Activated CD4-positive, alpha-beta T cell treated with anti-CD3 and anti-CD28 coated beads, Interleukin-2, amount 10 ng/mL, durations not matched to agents 7 days and 5 days (primary cell): ENCODE measurements around the gene MINAR2. TPM values are rescaled to one million over a fixed set of nuclear protein-coding genes. Genes with fewer than 3 reads are reported as not detected.

Experiments
- CTCF ChIA-PET: fragments of 350-600 bp; sonication (Branson Sonifier 250); formaldehyde crosslinking; loops from one replicate; lab custom pipeline; 2021; ENCODE audit warnings: antibody characterized with exemption; lab: Charles Lee
- POLR2A ChIA-PET: fragments of 350-600 bp; sonication (Branson Sonifier 250); formaldehyde crosslinking; loops from one replicate; lab custom pipeline; 2021; ENCODE audit warnings: antibody characterized with exemption; lab: Charles Lee
- DNase-seq: peaks from one replicate; pipeline ENCODE4 v3.0.0-alpha.2; 2020
- H3K27ac Mint-ChIP-seq: one replicate; pipeline ENCODE4 v1.8.0; 2021; ENCODE audit warnings: mild to moderate bottlenecking, moderate library complexity, mixed read lengths
- H3K27me3 Mint-ChIP-seq: one replicate; pipeline ENCODE4 v1.8.0; 2021; ENCODE audit warnings: mixed read lengths
- H3K36me3 Mint-ChIP-seq: one replicate; pipeline ENCODE4 v1.8.0; 2021; ENCODE audit warnings: low read depth, mixed read lengths
- H3K4me1 Mint-ChIP-seq: one replicate; pipeline ENCODE4 v1.8.0; 2021; ENCODE audit warnings: mixed read lengths
- H3K4me3 Mint-ChIP-seq: one replicate; pipeline ENCODE4 v1.8.0; 2021; ENCODE audit warnings: mild to moderate bottlenecking, moderate library complexity, mixed read lengths
- H3K9me3 Mint-ChIP-seq: one replicate; pipeline ENCODE4 v1.8.0; 2021; ENCODE audit warnings: mixed read lengths
- total RNA-seq, 2 experiments: library from RNA; stranded (reverse); gene quantifications; one replicate each; pipeline ENCODE4 v1.2.3, GENCODE V29; 2021

MINAR2 gene
- total RNA-seq, 2 experiments from 2014 or later: not detected

- Mint-ChIP-seq H3K27me3 (peaks cover 2% of the 10 kb centered on the region), H3K4me1 (no peaks in the 10 kb centered on the region), H3K4me3 (no peak overlapping the region), H3K9me3 (no peaks in the 10 kb centered on the region), H3K36me3 (no peaks in the 10 kb centered on the region), H3K27ac (no peak overlapping the region)
- ChIA-PET CTCF (no interaction called here), POLR2A (no interaction called here)
- no peak for DNase-seq
These were observed 1.3 kb downstream of the MINAR2 start for GRCh38 chr5:129748913-129749880.

- ChIA-PET CTCF (no interaction called here), POLR2A (no interaction called here)
- Mint-ChIP-seq H3K27ac (no peak overlapping the region), H3K36me3 (no peaks in the 10 kb centered on the region), H3K9me3 (no peaks in the 10 kb centered on the region), H3K4me1 (no peaks in the 10 kb centered on the region), H3K4me3 (no peak overlapping the region), H3K27me3 (peaks cover 2% of the 10 kb centered on the region)
- DNase-seq: no peak
These were observed 12.9 kb downstream of the MINAR2 start for GRCh38 chr5:129760636-129761325.

- H3K9me3 Mint-ChIP-seq: no peaks in the 10 kb centered on the region
- ChIA-PET CTCF (no interaction called here), POLR2A (no interaction called here)
- no peak overlapping the region for H3K4me3 Mint-ChIP-seq
- H3K36me3 Mint-ChIP-seq: no peaks in the 10 kb centered on the region
- no peak overlapping the region for H3K27ac Mint-ChIP-seq
- no peaks in the 10 kb centered on the region for H3K27me3 Mint-ChIP-seq
- DNase-seq: no peak
- H3K4me1 Mint-ChIP-seq: no peaks in the 10 kb centered on the region
These were observed 15.8 kb downstream of the MINAR2 start for GRCh38 chr5:129763651-129764050.

- Mint-ChIP-seq H3K36me3 (no peaks in the 10 kb centered on the region), H3K27ac (no peak overlapping the region), H3K27me3 (no peaks in the 10 kb centered on the region), H3K9me3 (no peaks in the 10 kb centered on the region), H3K4me1 (no peaks in the 10 kb centered on the region), H3K4me3 (no peak overlapping the region)
- CTCF ChIA-PET: interaction anchor here (0.7 kb wide), 1 partner anchor 1563 kb away, joined by 3 read pairs; no protein-coding TSS in a partner anchor
- no peak for DNase-seq
- POLR2A ChIA-PET: no interaction called here
These were observed 18.9 kb downstream of the MINAR2 start for GRCh38 chr5:129766798-129767197.

- ChIA-PET POLR2A (no interaction called here), CTCF (interaction anchor here (0.7 kb wide), 2 partner anchors 10 to 1032 kb away, joined by 3 read pairs; no protein-coding TSS in a partner anchor)
- DNase-seq: peak; percentile 69
- H3K27ac Mint-ChIP-seq: no peak overlapping the region
- no peaks in the 10 kb centered on the region for H3K4me1 Mint-ChIP-seq
- no peak overlapping the region for H3K4me3 Mint-ChIP-seq
- H3K9me3 Mint-ChIP-seq: no peaks in the 10 kb centered on the region
- H3K36me3 Mint-ChIP-seq: no peaks in the 10 kb centered on the region
- H3K27me3 Mint-ChIP-seq: no peaks in the 10 kb centered on the region
These were observed 20.1 kb downstream of the MINAR2 start for GRCh38 chr5:129767927-129768380.

- Mint-ChIP-seq H3K27ac (no peak overlapping the region), H3K4me3 (no peak overlapping the region), H3K36me3 (no peaks in the 10 kb centered on the region), H3K4me1 (no peaks in the 10 kb centered on the region), H3K27me3 (no peaks in the 10 kb centered on the region), H3K9me3 (no peaks in the 10 kb centered on the region)
- DNase-seq: no peak
- POLR2A ChIA-PET: no interaction called here
- CTCF ChIA-PET: no interaction called here
These were observed 20.8 kb downstream of the MINAR2 start for GRCh38 chr5:129768735-129769134.

- ChIA-PET POLR2A (no interaction called here), CTCF (interaction anchor here (1.3 to 1.6 kb wide), 3 partner anchors 13 to 82 kb away, joined by 3 to 5 read pairs (median 3); no protein-coding TSS in a partner anchor)
- Mint-ChIP-seq H3K27me3 (no peaks in the 10 kb centered on the region), H3K4me3 (no peak overlapping the region), H3K9me3 (no peaks in the 10 kb centered on the region), H3K27ac (no peak overlapping the region), H3K36me3 (no peaks in the 10 kb centered on the region), H3K4me1 (no peaks in the 10 kb centered on the region)
- no peak for DNase-seq
These were observed 22.3 kb downstream of the MINAR2 start for GRCh38 chr5:129770024-129770820.

- no peak overlapping the region for H3K27ac Mint-ChIP-seq
- H3K27me3 Mint-ChIP-seq: no peaks in the 10 kb centered on the region
- no peaks in the 10 kb centered on the region for H3K36me3 Mint-ChIP-seq
- peak; percentile 66 for DNase-seq
- no peaks in the 10 kb centered on the region for H3K9me3 Mint-ChIP-seq
- H3K4me3 Mint-ChIP-seq: no peak overlapping the region
- ChIA-PET POLR2A (no interaction called here), CTCF (interaction anchor here (0.5 to 1.6 kb wide), 4 partner anchors 12 to 1518 kb away, joined by 3 to 5 read pairs (median 3); no protein-coding TSS in a partner anchor)
- no peaks in the 10 kb centered on the region for H3K4me1 Mint-ChIP-seq
These were observed 23.4 kb downstream of the MINAR2 start for GRCh38 chr5:129771058-129771838.

GRCh38 chr5:129773376-129773775 lies 25.5 kb downstream of the MINAR2 start:
- POLR2A ChIA-PET: no interaction called here
- Mint-ChIP-seq H3K9me3 (no peaks in the 10 kb centered on the region), H3K27ac (no peak overlapping the region), H3K27me3 (no peaks in the 10 kb centered on the region), H3K36me3 (no peaks in the 10 kb centered on the region), H3K4me3 (no peak overlapping the region), H3K4me1 (no peaks in the 10 kb centered on the region)
- CTCF ChIA-PET: no interaction called here
- DNase-seq: no peak

- H3K4me3 Mint-ChIP-seq: no peak overlapping the region
- no peak overlapping the region for H3K27ac Mint-ChIP-seq
- H3K9me3 Mint-ChIP-seq: no peaks in the 10 kb centered on the region
- H3K4me1 Mint-ChIP-seq: no peaks in the 10 kb centered on the region
- ChIA-PET CTCF (no interaction called here), POLR2A (no interaction called here)
- H3K36me3 Mint-ChIP-seq: no peaks in the 10 kb centered on the region
- no peaks in the 10 kb centered on the region for H3K27me3 Mint-ChIP-seq
- DNase-seq: no peak
These were observed 33.7 kb downstream of the MINAR2 start for GRCh38 chr5:129781594-129781993.

GRCh38 chr5:129803403-129803802 lies 55.5 kb downstream of the MINAR2 start:
- Mint-ChIP-seq H3K27ac (no peak overlapping the region), H3K36me3 (no peaks in the 10 kb centered on the region), H3K27me3 (no peaks in the 10 kb centered on the region), H3K4me3 (no peak overlapping the region), H3K4me1 (no peaks in the 10 kb centered on the region), H3K9me3 (peaks cover 9% of the 10 kb centered on the region)
- ChIA-PET POLR2A (no interaction called here), CTCF (no interaction called here)
- DNase-seq: no peak

- Mint-ChIP-seq H3K27ac (no peak overlapping the region), H3K9me3 (no peaks in the 10 kb centered on the region), H3K4me1 (no peaks in the 10 kb centered on the region), H3K36me3 (no peaks in the 10 kb centered on the region), H3K4me3 (no peak overlapping the region), H3K27me3 (no peaks in the 10 kb centered on the region)
- ChIA-PET CTCF (interaction anchor here (1.1 kb wide), 1 partner anchor 33 kb away, joined by 3 read pairs; no protein-coding TSS in a partner anchor), POLR2A (no interaction called here)
- no peak for DNase-seq
These were observed 56.8 kb downstream of the MINAR2 start for GRCh38 chr5:129804705-129805104.
